IPS DF 6.9 (cell line): ENCODE results near the gene FOXP1.

Experiments
- DNase-seq: peaks from one replicate; pipeline ENCODE4 v3.0.0-alpha.2; 2013; ENCODE audit warnings: low read depth, low spot score
- H3K27ac ChIP-seq: one replicate; pipeline ENCODE4 v1.5.1; 2013; ENCODE audit warnings: low read length, control low read depth
- H3K27me3 ChIP-seq: 2 replicates; pipeline ENCODE4 v1.6.1; 2013; ENCODE audit warnings: mild to moderate bottlenecking, low read length; ENCODE audit not compliant: control insufficient read depth, insufficient read depth
- H3K36me3 ChIP-seq: 2 replicates; pipeline ENCODE4 v1.6.1; 2013; ENCODE audit warnings: low read length; ENCODE audit not compliant: control insufficient read depth, insufficient read depth
- H3K4me1 ChIP-seq: 2 replicates; pipeline ENCODE4 v1.6.1; 2013; ENCODE audit warnings: low read length; ENCODE audit not compliant: control insufficient read depth, insufficient read depth
- H3K4me3 ChIP-seq: 2 replicates; pipeline ENCODE4 v1.5.1; 2013; ENCODE audit warnings: mild to moderate bottlenecking, low read length
- H3K9me3 ChIP-seq: 2 replicates; pipeline ENCODE4 v1.6.1; 2013; ENCODE audit warnings: low read length, inconsistent platforms; ENCODE audit not compliant: control insufficient read depth, insufficient read depth
- WGBS: extraction: QIAGEN DNeasy Blood & Tissue Kit; methylation state at CpG from one replicate; pipeline ENCODE4 v1.1.7; 2013; ENCODE audit warnings: mixed read lengths, missing lambda C conversion rate; ENCODE audit not compliant: insufficient read length, insufficient coverage; 5-methylcytosine and 5-hydroxymethylcytosine counted together

The FOXP1 gene

DNA sequence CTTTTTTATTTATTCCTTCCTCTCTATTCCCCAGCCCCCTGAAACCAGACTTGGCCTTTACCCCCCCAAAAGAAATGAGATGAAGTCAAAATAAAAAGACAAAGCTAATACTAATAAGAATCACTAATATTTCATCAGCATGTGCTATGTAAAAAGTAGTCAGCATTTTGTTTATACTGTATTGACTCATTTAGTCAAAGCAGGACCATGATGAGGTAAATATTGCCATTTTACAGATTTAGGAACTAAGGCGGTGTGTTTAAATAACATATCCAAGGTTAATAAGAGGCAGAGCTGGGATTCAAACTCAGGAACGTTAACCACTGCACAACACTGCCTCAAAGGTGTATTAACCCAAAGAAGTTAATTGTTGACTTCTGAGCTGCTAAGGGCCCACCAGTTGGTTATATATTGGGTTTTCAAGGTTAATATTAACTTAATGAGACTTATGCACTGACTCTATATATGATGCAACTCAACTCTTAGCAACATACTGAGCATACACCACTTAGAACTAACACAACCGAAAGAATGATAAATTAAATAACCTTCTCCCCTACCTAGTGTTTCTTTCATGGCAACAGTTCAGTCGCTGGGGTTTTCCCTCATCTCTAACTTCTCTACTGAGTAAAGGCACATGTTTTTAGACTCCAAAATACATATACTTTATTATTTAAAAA, 34.7 kb downstream of the FOXP1 start:
- Histone ChIP-seq H3K9me3 (no peaks in the 10 kb centered on the region), H3K4me3 (no peak overlapping the region), H3K4me1 (no peaks in the 10 kb centered on the region), H3K36me3 (no peaks in the 10 kb centered on the region), H3K27ac (no peak overlapping the region), H3K27me3 (no peaks in the 10 kb centered on the region)
- no peak for DNase-seq
- no CpG with 5 or more reads among the region's 4 CpGs for WGBS

DNA sequence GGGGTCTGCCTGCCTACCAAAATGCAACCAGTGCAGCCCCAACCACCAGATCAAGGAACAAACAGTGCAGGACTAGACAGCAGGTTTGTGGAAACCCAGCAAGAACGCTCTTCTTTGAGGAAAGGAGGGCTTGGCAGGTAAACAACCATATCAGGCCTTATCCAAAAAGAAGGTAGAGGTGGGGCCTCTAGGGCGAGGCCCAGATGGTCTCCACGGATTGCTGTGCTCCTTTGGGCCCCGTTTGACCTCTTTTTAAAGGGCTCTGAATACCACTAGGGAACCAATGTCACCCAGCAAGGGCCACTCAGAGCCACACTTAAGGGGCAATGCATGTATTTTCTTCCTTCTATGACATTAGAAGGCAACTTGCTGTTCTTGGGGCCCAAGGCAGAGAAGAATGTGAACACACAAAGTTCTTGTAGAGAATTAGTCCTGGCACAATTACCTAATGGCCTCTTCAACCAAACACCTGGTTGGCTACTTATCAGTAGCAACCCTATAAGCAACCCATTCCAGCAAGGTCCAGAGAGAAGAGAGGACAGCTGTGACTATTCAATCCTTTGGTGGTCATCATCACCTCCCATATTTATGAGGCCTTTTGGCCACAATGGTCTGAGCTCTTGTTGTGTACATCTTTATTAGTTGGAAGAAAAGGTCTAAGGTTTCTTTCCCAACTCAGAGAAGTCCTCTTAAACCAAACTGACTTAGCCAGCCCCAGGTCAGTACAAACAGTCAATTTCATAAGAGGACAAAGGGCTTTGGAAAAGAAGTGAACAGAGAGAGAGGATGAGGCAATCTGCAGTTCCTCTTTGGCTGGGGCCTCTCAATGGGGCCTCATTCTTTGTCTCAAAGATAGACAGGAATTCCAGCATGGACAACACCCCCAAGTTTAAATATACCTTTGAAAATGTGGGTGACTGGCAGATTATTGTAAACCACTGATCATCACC, 36.0 kb downstream of the FOXP1 start:
- Histone ChIP-seq H3K4me1 (peaks cover 3% of the 10 kb centered on the region), H3K27me3 (no peaks in the 10 kb centered on the region), H3K4me3 (no peak overlapping the region), H3K36me3 (no peaks in the 10 kb centered on the region), H3K9me3 (no peaks in the 10 kb centered on the region), H3K27ac (no peak overlapping the region)
- no CpG with 5 or more reads among the region's 4 CpGs for WGBS
- DNase-seq: no peak

DNA sequence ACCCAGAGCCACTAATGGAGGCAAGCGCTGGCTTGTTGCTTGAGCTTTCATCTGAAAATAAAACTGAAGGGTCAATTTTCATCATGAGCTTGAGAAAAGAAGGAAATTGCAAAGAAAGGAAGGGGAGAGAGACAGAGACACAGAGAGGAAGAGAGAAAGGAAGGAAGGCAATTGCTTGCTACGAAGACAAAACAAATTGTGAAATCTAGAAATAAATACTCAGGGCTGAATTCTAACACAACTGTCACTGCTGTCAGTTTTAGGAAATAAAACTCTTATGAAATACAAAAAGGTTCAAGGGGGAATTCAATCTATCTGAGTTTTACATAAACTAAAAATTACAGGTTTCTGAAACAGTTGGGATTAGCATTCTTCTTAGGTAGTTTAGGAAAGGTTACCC, 36.7 kb downstream of the FOXP1 start:
- Histone ChIP-seq H3K9me3 (no peaks in the 10 kb centered on the region), H3K27ac (no peak overlapping the region), H3K4me3 (no peak overlapping the region), H3K4me1 (peaks cover 5% of the 10 kb centered on the region), H3K36me3 (no peaks in the 10 kb centered on the region), H3K27me3 (no peaks in the 10 kb centered on the region)
- WGBS: no CpG with 5 or more reads among the region's 2 CpGs
- no peak for DNase-seq

DNA sequence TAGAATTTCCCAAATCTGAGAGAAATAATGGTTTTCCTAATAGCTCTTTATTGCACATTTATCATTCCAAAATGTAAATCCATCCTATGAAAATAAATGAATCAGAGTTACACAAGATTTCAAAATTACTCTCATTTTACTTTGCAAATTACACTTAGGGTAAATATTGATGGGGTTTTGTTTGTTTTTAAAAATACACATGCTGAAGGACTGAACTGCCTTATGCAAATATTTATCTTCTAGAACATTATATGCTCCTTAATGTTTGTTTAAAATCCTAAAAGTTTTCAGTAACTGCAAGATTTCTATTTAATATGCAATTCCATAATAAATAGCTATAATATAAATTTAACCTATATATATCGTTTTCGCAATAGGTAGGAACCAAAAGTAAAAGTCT, 38.2 kb downstream of the FOXP1 start:
- Histone ChIP-seq H3K9me3 (no peaks in the 10 kb centered on the region), H3K4me3 (no peak overlapping the region), H3K36me3 (no peaks in the 10 kb centered on the region), H3K27ac (no peak overlapping the region), H3K4me1 (peaks cover 5% of the 10 kb centered on the region), H3K27me3 (no peaks in the 10 kb centered on the region)
- no peak for DNase-seq
- WGBS: no CpG with 5 or more reads among the region's 2 CpGs

DNA sequence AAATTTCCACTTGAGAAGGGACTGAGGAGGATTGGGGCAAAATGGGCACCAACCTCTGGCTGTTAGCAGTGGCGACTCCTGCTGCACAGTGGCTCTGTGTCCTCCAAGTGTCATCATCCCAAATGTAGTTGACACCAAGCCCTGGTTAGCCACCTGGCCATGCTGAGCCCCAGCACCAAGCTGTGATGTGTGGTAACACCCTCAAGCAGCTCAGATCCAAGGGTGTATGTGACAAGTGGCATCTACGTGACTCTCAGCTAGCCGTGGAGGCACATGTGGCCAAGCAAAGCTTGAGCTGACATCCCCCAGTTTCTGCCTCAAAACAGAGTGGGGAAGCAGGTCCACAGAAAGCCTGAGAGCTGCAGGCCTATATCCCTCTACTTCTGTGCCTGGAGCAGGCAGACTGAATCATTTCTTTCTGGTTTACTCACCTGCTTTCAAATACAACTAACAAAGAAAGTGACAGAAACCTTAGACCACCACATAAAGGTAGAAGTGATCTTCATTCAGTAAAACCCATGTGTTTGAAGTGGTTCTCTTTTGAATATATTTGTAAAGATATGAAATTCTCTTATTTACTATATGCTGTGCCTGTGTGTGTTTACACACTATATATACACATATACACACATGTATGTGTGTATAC, 40.0 kb downstream of the FOXP1 start:
- no peak overlapping the region for H3K4me3 ChIP-seq
- DNase-seq: no peak
- no CpG with 5 or more reads among the region's 3 CpGs for WGBS
- no peaks in the 10 kb centered on the region for H3K36me3 ChIP-seq
- H3K9me3 ChIP-seq: no peaks in the 10 kb centered on the region
- H3K27me3 ChIP-seq: no peaks in the 10 kb centered on the region
- H3K27ac ChIP-seq: no peak overlapping the region
- peaks cover 5% of the 10 kb centered on the region for H3K4me1 ChIP-seq

DNA sequence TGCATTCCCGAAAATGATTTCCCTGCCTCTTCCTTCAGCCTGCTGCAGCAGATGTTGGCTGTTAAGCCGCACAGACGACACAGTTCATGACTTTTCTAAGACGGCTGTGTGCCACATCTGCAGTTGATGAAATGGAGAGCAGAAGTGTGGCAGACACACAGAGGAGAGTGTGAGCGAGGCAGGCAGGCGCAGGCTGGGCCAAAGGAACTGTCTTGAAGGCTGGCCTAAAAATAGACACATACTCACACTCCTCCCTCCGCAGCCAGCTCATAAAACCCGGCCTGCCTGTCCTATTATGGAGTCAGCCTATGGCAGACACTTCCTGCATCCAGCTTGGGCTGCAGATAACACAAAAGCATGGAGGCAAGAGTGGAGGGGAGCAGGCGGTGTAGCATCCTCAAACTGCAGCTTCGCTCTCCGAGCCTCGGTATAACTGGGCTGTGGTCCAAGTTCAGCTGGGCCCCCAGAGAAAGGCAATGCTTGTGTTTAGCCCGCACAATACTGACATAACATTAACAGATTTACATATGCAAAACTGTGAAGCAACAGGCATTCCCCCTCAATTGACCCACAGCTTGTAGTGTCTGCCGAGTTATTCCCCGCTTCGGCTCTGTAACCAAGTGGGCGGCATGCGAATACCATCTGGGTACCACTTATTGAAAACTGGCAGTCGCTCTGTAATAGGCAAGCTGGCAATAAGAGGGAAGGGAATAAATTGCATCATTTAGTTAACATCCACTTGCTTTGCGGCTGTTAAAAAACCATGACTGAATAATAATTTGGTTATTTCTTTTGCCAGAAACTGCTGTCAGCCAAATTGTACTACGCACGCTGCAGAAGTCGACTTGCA, 40.8 kb downstream of the FOXP1 start:
- H3K4me1 ChIP-seq: peaks cover 5% of the 10 kb centered on the region
- WGBS: no CpG with 5 or more reads among the region's 23 CpGs
- H3K27ac ChIP-seq: no peak overlapping the region
- H3K9me3 ChIP-seq: no peaks in the 10 kb centered on the region
- H3K36me3 ChIP-seq: no peaks in the 10 kb centered on the region
- DNase-seq: no peak
- no peak overlapping the region for H3K4me3 ChIP-seq
- no peaks in the 10 kb centered on the region for H3K27me3 ChIP-seq

DNA sequence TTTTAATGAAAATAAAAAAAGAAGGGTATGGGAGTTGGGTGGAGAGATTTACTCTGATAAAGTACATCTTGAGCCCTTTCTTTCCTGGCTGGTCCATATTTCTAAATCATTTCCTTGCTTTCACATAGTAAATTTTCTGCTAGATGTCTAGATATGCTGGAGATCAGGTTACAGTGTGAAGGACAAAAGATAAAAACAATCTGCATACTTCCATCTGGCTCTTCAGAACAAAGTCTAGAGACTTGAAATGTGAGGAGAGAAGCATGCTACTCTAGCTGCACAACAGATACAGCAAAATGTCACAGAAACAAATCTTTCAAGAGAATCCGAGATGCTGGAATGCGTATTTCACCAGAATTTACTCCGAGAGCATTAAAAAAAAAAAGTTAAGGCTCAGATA, 42.2 kb downstream of the FOXP1 start:
- Histone ChIP-seq H3K36me3 (no peaks in the 10 kb centered on the region), H3K4me1 (peaks cover 5% of the 10 kb centered on the region), H3K27me3 (no peaks in the 10 kb centered on the region), H3K9me3 (no peaks in the 10 kb centered on the region), H3K27ac (no peak overlapping the region), H3K4me3 (no peak overlapping the region)
- no CpG with 5 or more reads among the region's 3 CpGs for WGBS
- no peak for DNase-seq

DNA sequence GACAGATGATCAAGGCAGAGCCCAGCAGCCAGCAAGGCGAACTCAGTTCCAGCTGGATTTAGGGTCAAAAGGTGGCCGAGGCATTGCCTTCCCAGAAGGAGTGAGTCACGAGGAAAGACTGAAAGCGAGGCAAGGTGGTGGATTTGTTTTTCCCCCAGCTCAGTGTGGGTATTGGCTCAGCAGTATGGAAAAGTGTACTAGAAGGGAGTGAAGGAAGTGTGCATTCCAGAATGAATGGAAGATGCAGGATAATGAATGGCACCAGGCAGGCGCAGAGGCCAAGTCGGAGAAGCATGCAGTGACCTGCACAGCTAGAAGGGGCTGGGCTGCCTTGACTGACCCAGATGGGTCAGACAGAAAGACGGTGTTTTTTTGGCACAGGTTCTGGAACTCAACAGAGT, 46.3 kb downstream of the FOXP1 start:
- no peaks in the 10 kb centered on the region for H3K27me3 ChIP-seq
- H3K9me3 ChIP-seq: no peaks in the 10 kb centered on the region
- H3K4me1 ChIP-seq: no peaks in the 10 kb centered on the region
- H3K4me3 ChIP-seq: no peak overlapping the region
- DNase-seq: no peak
- no CpG with 5 or more reads among the region's 7 CpGs for WGBS
- no peak overlapping the region for H3K27ac ChIP-seq
- H3K36me3 ChIP-seq: no peaks in the 10 kb centered on the region

DNA sequence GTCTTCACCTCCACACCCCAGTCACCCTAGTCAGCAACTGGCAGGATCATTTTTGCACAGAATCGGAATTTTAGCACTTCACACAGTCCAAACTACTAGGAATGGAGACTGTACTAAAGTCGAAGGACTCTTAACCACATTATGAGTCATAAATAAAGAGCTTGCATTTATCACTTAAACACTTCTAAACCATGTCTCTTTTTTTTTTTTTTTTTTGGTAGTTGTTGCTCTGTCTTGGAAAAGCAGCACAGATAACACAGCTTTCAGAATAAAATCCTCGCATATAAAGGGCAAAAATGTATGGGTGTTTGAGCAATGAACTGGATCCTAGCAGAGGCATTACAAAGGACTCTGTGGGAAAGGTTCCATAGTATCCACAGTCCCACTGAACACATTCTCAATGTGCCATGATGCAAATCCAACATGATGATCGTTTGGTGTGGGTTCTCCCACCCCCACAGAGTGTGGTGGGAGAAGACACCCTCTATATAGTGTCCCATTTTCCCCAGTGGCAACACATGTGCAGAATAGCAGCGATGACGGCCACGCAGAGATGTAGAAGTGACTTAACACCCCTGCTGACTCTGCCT, 47.1 kb downstream of the FOXP1 start:
- no peak overlapping the region for H3K27ac ChIP-seq
- WGBS: no CpG with 5 or more reads among the region's 7 CpGs
- no peaks in the 10 kb centered on the region for H3K36me3 ChIP-seq
- H3K27me3 ChIP-seq: no peaks in the 10 kb centered on the region
- no peak overlapping the region for H3K4me3 ChIP-seq
- no peak for DNase-seq
- H3K9me3 ChIP-seq: no peaks in the 10 kb centered on the region
- no peaks in the 10 kb centered on the region for H3K4me1 ChIP-seq
